Left ventricle myocardium inferior (tissue), 1 donor: ENCODE results near the gene NSG2. TPM values are rescaled to one million over a fixed set of nuclear protein-coding genes. Genes with fewer than 3 reads are reported as not detected.

ENCODE experiments used
- DNase-seq: peaks from one replicate; pipeline ENCODE4 v3.0.0-alpha.2; 2020
- H3K27ac ChIP-seq: fragments of 200-600 bp; replicated peaks from 2 replicates; pipeline ENCODE4 v1.8.0; 2021
- H3K27me3 ChIP-seq: fragments of 200-600 bp; 2 replicates; pipeline ENCODE4 v1.8.0; 2021; ENCODE audit warnings: low read depth
- H3K36me3 ChIP-seq: fragments of 200-600 bp; 2 replicates; pipeline ENCODE4 v1.8.0; 2021
- H3K4me1 ChIP-seq: fragments of 200-600 bp; 2 replicates; pipeline ENCODE4 v1.8.0; 2021
- H3K4me3 ChIP-seq: fragments of 200-600 bp; 2 replicates; pipeline ENCODE4 v1.8.0; 2021; ENCODE audit warnings: mild to moderate bottlenecking, moderate library complexity
- H3K9me3 ChIP-seq: fragments of 200-600 bp; replicated peaks from 2 replicates; pipeline ENCODE4 v1.8.0; 2021
- CTCF ChIP-seq: fragments of 200-600 bp; IDR thresholded peaks from 2 replicates; pipeline ENCODE4 v1.8.0; 2021; ENCODE audit warnings: antibody characterized with exemption, mild to moderate bottlenecking, borderline replicate concordance
- intact Hi-C: fragments of 100-400 bp; cut with micrococcal nuclease; formaldehyde crosslinking; loops from one replicate; pipeline ENCODE4 v1.11.0; 2022
- total RNA-seq: library from RNA; stranded (reverse); fragmentation: NEBNext Ultra II Directional; extraction: Animal tissue kit (Norgen Biotek cat#: 25700); gene quantifications from one replicate; pipeline ENCODE4 v1.2.1, GENCODE V29; 2021
- donor health status: DM: no; HTN: yes; CAD: no; lungs with severe emphysema.

NSG2 gene
- total RNA-seq, 1 donor from 2014 or later, result 0.08 TPM

DNA sequence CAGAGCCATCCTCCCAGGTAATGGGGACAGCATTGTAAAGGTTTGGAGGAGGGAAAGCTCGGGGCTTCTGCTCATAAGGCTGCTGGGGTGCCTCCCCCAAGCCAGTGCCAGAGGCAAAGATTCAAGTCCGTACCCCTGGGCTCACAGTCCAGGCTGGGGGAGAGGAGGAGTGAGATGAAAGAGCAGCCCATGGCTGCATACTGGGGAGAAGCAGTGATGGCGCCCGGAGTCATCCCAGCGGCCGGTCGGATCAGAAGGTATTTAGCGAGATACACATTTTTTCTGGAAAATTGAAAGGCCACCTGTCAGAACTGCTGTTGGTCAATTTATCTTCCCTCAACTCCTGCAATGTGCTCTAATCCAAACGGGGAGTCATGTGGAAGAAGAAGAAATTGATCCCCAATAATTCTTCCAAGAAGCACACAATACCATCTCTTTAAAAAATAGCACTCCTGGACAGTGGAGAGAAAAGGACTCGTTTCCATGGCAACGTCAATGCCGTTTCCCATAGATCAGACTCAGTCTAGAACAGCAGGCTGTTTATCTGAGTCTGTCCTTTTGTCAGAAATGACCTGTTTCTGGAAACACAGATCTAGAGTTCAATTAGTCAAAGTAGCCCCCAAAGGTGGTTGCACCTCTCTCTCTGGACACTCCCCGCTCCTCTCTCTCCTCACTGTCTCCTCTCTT, 65.9 kb downstream of the NSG2 start:
- Histone ChIP-seq H3K27me3 (peaks cover 35% of the 10 kb centered on the region), H3K4me1 (no peaks in the 10 kb centered on the region), H3K4me3 (no peak overlapping the region), H3K27ac (no peak overlapping the region), H3K36me3 (no peaks in the 10 kb centered on the region), H3K9me3 (no peaks in the 10 kb centered on the region)
- no peak for DNase-seq
- TF ChIP-seq CTCF, result no peak
- intact Hi-C loops, result no loop called here

DNA sequence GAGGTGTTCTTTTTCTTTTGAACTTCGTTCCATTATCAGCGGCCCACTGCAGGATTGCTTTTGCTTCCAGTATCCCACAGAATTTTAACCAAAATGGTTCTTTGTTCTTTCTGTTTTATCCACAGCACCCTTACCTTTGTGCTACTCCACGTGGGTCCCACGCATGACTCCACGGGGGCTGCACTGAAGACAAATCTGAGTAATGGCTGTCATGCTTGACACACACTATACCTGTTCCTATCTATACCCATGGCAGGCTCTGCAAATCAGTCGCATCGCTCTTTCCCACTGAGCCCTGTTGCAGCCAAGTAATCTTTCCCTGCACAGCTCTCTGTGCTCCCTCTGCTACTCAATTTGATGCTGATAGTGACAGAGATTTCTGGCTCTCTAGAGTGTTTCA, 69.7 kb downstream of the NSG2 start:
- Histone ChIP-seq H3K27me3 (peaks cover 17% of the 10 kb centered on the region), H3K9me3 (no peaks in the 10 kb centered on the region), H3K4me1 (no peaks in the 10 kb centered on the region), H3K4me3 (no peak overlapping the region), H3K36me3 (no peaks in the 10 kb centered on the region), H3K27ac (no peak overlapping the region)
- no peak for DNase-seq
- no peak for TF ChIP-seq CTCF
- intact Hi-C loops, result no loop called here

DNA sequence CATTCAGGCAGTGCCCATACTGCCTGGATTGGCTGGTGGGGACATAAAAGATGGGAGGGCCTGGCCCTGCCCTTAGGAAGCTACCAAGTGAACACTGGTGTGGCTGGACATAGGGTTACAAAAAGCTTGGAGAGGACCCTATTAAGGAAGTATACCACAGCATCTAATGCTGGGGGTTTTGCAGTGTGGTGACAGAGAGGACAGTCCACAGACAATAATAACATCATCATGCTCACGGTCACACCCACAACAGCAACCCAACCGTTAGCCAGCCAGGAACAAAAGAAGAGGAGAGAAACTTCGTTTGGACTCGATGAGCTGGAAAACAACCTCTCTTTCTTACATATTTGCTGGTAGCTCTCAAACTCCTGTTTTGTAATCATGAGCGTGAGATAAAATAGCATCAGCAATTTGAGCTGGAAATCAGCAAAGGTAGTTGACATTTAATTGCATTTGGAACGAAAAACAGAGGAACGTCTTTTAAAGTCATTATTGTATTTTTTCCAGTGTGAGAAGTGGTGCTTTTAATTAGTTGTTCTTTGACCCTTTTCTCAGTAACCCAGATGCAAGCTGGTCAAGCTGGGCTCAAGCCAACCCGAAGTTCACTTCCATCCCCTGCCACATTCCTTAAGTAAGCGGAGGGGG, 73.4 kb downstream of the NSG2 start:
- H3K4me1 ChIP-seq, result no peaks in the 10 kb centered on the region
- TF ChIP-seq CTCF, result no peak
- peaks cover under 1% of the 10 kb centered on the region for H3K9me3 ChIP-seq
- no peaks in the 10 kb centered on the region for H3K27me3 ChIP-seq
- no peak overlapping the region for H3K27ac ChIP-seq
- no peaks in the 10 kb centered on the region for H3K36me3 ChIP-seq
- intact Hi-C loops, result no loop called here
- DNase-seq, result no peak
- no peak overlapping the region for H3K4me3 ChIP-seq

- Histone ChIP-seq H3K27me3 (no peaks in the 10 kb centered on the region), H3K4me3 (no peak overlapping the region), H3K4me1 (no peaks in the 10 kb centered on the region), H3K36me3 (no peaks in the 10 kb centered on the region), H3K9me3 (peaks cover 5% of the 10 kb centered on the region), H3K27ac (no peak overlapping the region)
- TF ChIP-seq CTCF, result no peak
- intact Hi-C loops, result no loop called here
- no peak for DNase-seq
Observed at GRCh38 chr5:174119468-174119881, 74.0 kb downstream of the NSG2 start.

GRCh38 chr5:174120401-174121005, 75.0 kb downstream of the NSG2 start:
- DNase-seq, result no peak
- Histone ChIP-seq H3K4me3 (no peak overlapping the region), H3K9me3 (peaks cover 16% of the 10 kb centered on the region), H3K27ac (no peak overlapping the region), H3K27me3 (no peaks in the 10 kb centered on the region), H3K4me1 (no peaks in the 10 kb centered on the region), H3K36me3 (no peaks in the 10 kb centered on the region)
- no peak for TF ChIP-seq CTCF
- intact Hi-C loops, result no loop called here
